Tibial nerve (tissue), 4 donors: ENCODE measurements around the gene PFDN1.

Source experiments
- CTCF ChIP-seq, 5 experiments: fragments of 200-600 bp in 3 of 5; fragments of 450-650 bp in 2 of 5; sonication (generic) in 3 of 5; IDR thresholded peaks; one replicate each; pipeline ENCODE4 v1.5.1; 2016 to 2019; ENCODE audit warnings: antibody characterized with exemption in 5 of 5, mild to moderate bottlenecking in 3 of 5, moderate library complexity in 2 of 5
- EP300 ChIP-seq, 2 donors: sonication (generic); formaldehyde crosslinking; IDR thresholded peaks; one replicate each; pipeline ENCODE4 v1.6.1; 2017; ENCODE audit warnings: antibody characterized with exemption in 2 of 2, mild to moderate bottlenecking in 1 of 2

DNA sequence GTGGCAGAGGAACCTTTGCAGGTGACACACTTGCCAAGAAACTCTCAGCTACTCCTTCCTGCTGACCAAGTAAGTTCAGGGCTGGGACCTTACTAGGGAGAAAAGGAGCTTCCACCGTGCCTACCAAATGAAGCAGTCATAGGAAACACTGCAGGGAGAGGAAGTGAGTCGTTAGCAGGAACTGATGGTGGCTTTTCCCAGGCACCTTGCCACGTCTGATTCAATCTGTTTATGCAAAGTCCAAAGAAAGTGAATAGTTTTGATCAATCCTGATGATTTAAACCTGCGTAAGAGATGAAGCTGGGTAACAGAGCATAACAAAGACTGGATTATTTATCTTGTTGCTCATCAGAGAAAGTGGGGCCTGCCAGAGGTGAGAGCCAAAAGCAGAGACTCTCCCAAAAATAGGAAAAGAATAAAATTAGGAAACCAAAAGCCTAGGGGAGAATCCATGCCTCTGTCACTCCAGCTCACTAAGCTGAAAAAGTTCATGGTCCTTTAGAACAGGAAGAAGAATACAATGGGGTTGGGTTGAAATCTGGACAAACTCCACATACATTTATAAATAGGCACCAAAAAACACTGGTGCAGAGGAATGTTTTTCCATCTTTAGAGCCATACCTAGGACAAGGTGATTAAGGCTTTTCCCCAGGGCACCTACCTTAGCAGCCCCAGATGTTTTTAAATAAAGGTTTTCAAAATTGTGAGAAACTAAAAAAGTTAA lies 9.3 kb upstream of the PFDN1 start:
- no peak for TF ChIP-seq CTCF (IDR thresholded peaks at IDR 0.05)
- peak in 1 of 2 donors; percentile 60 for TF ChIP-seq EP300 (IDR thresholded peaks at IDR 0.05)
